HCT116 (cell line): ENCODE results near the gene CALML4. TPM values are rescaled to one million over a fixed set of nuclear protein-coding genes. Genes with fewer than 3 reads are reported as not detected.

Source experiments
- ATAC-seq: fragments of 200-7000 bp; cut with Tn5 transposase; 2 replicates; pipeline ENCODE4 v1.9.1; 2020; ENCODE audit warnings: mild to moderate bottlenecking, moderate library complexity
- BruUV-seq: library from RNA; stranded (reverse); fragments of 400-500 nt; replicated peaks from 2 replicates; lab custom pipeline; 2021; lab: Mats Ljungman, UMichigan
- CTCF ChIA-PET: fragments of 300-600 bp; sonication (Branson Sonifier 250); formaldehyde crosslinking; loops from one replicate; lab custom pipeline; 2021; ENCODE audit warnings: antibody characterized with exemption; lab: Charles Lee
- POLR2A ChIA-PET: fragments of 300-600, 350-600 bp; sonication (Branson Sonifier 250); formaldehyde crosslinking; loops from one replicate; lab custom pipeline; 2021; ENCODE audit warnings: antibody characterized with exemption; lab: Charles Lee
- RAD21 ChIA-PET, 2 experiments: fragments of 300-600 bp; sonication (Branson Sonifier 250); formaldehyde crosslinking; loops; one replicate each; lab custom pipeline; 2023; ENCODE audit warnings: low total read pairs in 2 of 2; ENCODE audit not compliant: uncharacterized antibody in 2 of 2, unreplicated experiment in 2 of 2, low non-redundant PET in 1 of 2; lab: Charles Lee
- DNase-seq: peaks from one replicate; pipeline ENCODE4 v3.0.0-alpha.2; 2010; ENCODE audit warnings: low read depth, low spot score
- H2AFZ ChIP-seq: fragments of 200-600 bp; shearing (Covaris generic), sonication (generic); 2 replicates; pipeline ENCODE4 v1.6.1; 2017; ENCODE audit warnings: low read depth, mixed run types, mixed read lengths, antibody characterized with exemption, low read length; ENCODE audit not compliant: poor library complexity, severe bottlenecking
- H3K27ac ChIP-seq: 2 replicates; pipeline ENCODE4 v1.5.1; 2012; ENCODE audit warnings: low read depth, low read length
- H3K27me3 ChIP-seq: fragments of 200-600 bp; sonication (generic); 2 replicates; pipeline ENCODE4 v1.6.1; 2016; ENCODE audit warnings: mixed run types, low read length, mixed read lengths; ENCODE audit not compliant: insufficient read depth
- H3K36me3 ChIP-seq, 2 experiments: fragments of 200-500 bp in 1 of 2; fragments of 200-600 bp in 1 of 2; sonication (Bioruptor generic) in 1 of 2; sonication (generic) in 1 of 2; 2 replicates each; pipeline versions ENCODE4 v1.5.1 to v1.6.1; 2014 to 2016; ENCODE audit warnings: low read length in 2 of 2, inconsistent platforms in 1 of 2, mixed read lengths in 1 of 2, mixed run types in 1 of 2; ENCODE audit not compliant: insufficient read depth in 2 of 2, control insufficient read depth in 1 of 2
- H3K4me1 ChIP-seq, 2 experiments: fragments of 200-600 bp in 1 of 2; sonication (generic) in 1 of 2; 2 replicates each; pipeline versions ENCODE4 v1.5.1 to v1.6.1; 2012 to 2017; ENCODE audit warnings: low read length in 2 of 2, inconsistent platforms in 1 of 2, mild to moderate bottlenecking in 1 of 2, mixed read lengths in 1 of 2, mixed run types in 1 of 2, moderate library complexity in 1 of 2; ENCODE audit not compliant: insufficient read depth in 2 of 2, control insufficient read depth in 1 of 2
- H3K4me2 ChIP-seq: fragments of 200-600 bp; sonication (generic); 2 replicates; pipeline ENCODE4 v1.6.1; 2017; ENCODE audit warnings: mixed run types, low read length, mixed read lengths
- H3K4me3 ChIP-seq, 2 experiments: fragments of 200-600 bp in 1 of 2; sonication (generic) in 1 of 2; replicated peaks in 1 of 2; 2 replicates each; pipeline ENCODE4 v1.5.1; 2011 to 2016; ENCODE audit warnings: low read length in 2 of 2, control low read depth in 1 of 2, low read depth in 1 of 2, mild to moderate bottlenecking in 1 of 2, mixed read lengths in 1 of 2, mixed run types in 1 of 2
- H3K79me2 ChIP-seq: fragments of 200-600 bp; sonication (generic); 2 replicates; pipeline ENCODE4 v1.6.1; 2017; ENCODE audit warnings: mild to moderate bottlenecking, mixed run types, low read length, moderate library complexity, mixed read lengths; ENCODE audit not compliant: insufficient read depth
- H3K9ac ChIP-seq: fragments of 200-600 bp; sonication (generic); 2 replicates; pipeline ENCODE4 v1.6.1; 2016; ENCODE audit warnings: low read length, mixed read lengths
- H3K9me2 ChIP-seq: fragments of 200-600 bp; sonication (generic), shearing (Covaris generic); 2 replicates; pipeline ENCODE4 v1.6.1; 2017; ENCODE audit warnings: mixed run types, mild to moderate bottlenecking, moderate library complexity; ENCODE audit not compliant: insufficient read depth
- H3K9me3 ChIP-seq, 2 experiments: fragments of 200-500 bp in 1 of 2; fragments of 200-600 bp in 1 of 2; sonication (Bioruptor generic) in 1 of 2; sonication (generic) in 1 of 2; 2 replicates each; pipeline ENCODE4 v1.6.1; 2014 to 2017; ENCODE audit warnings: low read length in 2 of 2, mixed read lengths in 2 of 2, inconsistent platforms in 1 of 2, low read depth in 1 of 2, mild to moderate bottlenecking in 1 of 2, mixed run types in 1 of 2, moderate library complexity in 1 of 2; ENCODE audit not compliant: control insufficient read depth in 1 of 2, insufficient read depth in 1 of 2
- H4K20me1 ChIP-seq: fragments of 200-600 bp; sonication (generic), shearing (Covaris generic); 2 replicates; pipeline ENCODE4 v1.6.1; 2017; ENCODE audit warnings: mixed run types, mild to moderate bottlenecking, moderate library complexity; ENCODE audit not compliant: insufficient read depth
- ATF3 ChIP-seq: IDR thresholded peaks from 2 replicates; pipeline ENCODE4 v1.6.1; 2012
- CBX3 ChIP-seq: IDR thresholded peaks from 2 replicates; pipeline ENCODE4 v1.6.1; 2012; ENCODE audit warnings: low read depth
- CEBPB ChIP-seq: IDR thresholded peaks from 2 replicates; pipeline ENCODE4 v1.6.1; 2012; ENCODE audit warnings: low read depth
- EZH2 ChIP-seq: fragments of 200-600 bp; sonication (generic); IDR thresholded peaks from 2 replicates; pipeline ENCODE4 v1.6.1; 2017; ENCODE audit warnings: antibody characterized with exemption, mixed run types
- EZH2phosphoT487 ChIP-seq: fragments of 200-600 bp; IDR thresholded peaks from 2 replicates; pipeline ENCODE4 v1.6.1; 2018; ENCODE audit warnings: antibody characterized with exemption, borderline replicate concordance
- FOSL1 ChIP-seq: IDR thresholded peaks from 2 replicates; pipeline ENCODE4 v1.6.1; 2012; ENCODE audit warnings: low read depth
- JUND ChIP-seq: IDR thresholded peaks from 2 replicates; pipeline ENCODE4 v1.6.1; 2012
- MAX ChIP-seq: IDR thresholded peaks from 2 replicates; pipeline ENCODE4 v1.6.1; 2012
- POLR2AphosphoS5 ChIP-seq: IDR thresholded peaks from 2 replicates; pipeline ENCODE4 v1.6.1; 2011; ENCODE audit warnings: mild to moderate bottlenecking, low read depth, low read length, moderate library complexity
- RAD21 ChIP-seq: IDR thresholded peaks from 2 replicates; pipeline ENCODE4 v1.6.1; 2012; ENCODE audit warnings: low read depth, mild to moderate bottlenecking
- REST ChIP-seq: IDR thresholded peaks from 2 replicates; pipeline ENCODE4 v1.6.1; 2012; ENCODE audit warnings: low read depth
- SIN3A ChIP-seq: IDR thresholded peaks from 2 replicates; pipeline ENCODE4 v1.6.1; 2012; ENCODE audit warnings: low read depth
- SRF ChIP-seq: IDR thresholded peaks from 2 replicates; pipeline ENCODE4 v1.6.1; 2012; ENCODE audit warnings: low read depth
- TCF7L2 ChIP-seq: IDR thresholded peaks from 2 replicates; pipeline ENCODE4 v1.7.0; 2011; ENCODE audit warnings: borderline replicate concordance, inconsistent platforms; ENCODE audit not compliant: insufficient read depth, insufficient read length; ENCODE audit errors: extremely low read depth
- YY1 ChIP-seq: IDR thresholded peaks from 2 replicates; pipeline ENCODE4 v1.6.1; 2011; ENCODE audit warnings: low read length, low read depth, moderate library complexity, mild to moderate bottlenecking; ENCODE audit not compliant: insufficient replicate concordance; ENCODE audit errors: extremely low read depth
- ZBTB33 ChIP-seq: IDR thresholded peaks from 2 replicates; pipeline ENCODE4 v1.6.1; 2011; ENCODE audit warnings: mild to moderate bottlenecking, low read length, moderate library complexity; ENCODE audit not compliant: insufficient replicate concordance; ENCODE audit errors: extremely low read depth
- ZFX ChIP-seq: fragments of 450-650 bp; IDR thresholded peaks from 2 replicates; pipeline ENCODE4 v1.6.1; 2017
- intact Hi-C: fragments of 100-400 bp; cut with micrococcal nuclease; formaldehyde crosslinking; loops from 2 replicates; pipeline ENCODE4 v1.10.0; 2022
- total RNA-seq: library from RNA; stranded (reverse); gene quantifications from one replicate; pipeline ENCODE4 v1.2.1, GENCODE V29; 2021; ENCODE audit not compliant: unreplicated experiment

Gene CALML4
- total RNA-seq, 1 experiment from 2014 or later = 8.5 TPM

- no peaks in the 10 kb centered on the region for H3K27me3 ChIP-seq
- H4K20me1 ChIP-seq = 0 out of 2 replicates have a peak, but pooled peaks cover 2% of the 10 kb centered on the region
- no peak overlapping the region for H3K4me2 ChIP-seq
- H3K9ac ChIP-seq = no peak overlapping the region
- ChIA-PET RAD21 (no interaction called here), CTCF (no interaction called here), POLR2A (no interaction called here)
- H3K4me1 ChIP-seq = no peaks in the 10 kb centered on the region
- no peaks in the 10 kb centered on the region for H3K79me2 ChIP-seq
- no peak overlapping the region for H2AFZ ChIP-seq
- no peak for ATAC-seq
- no peak overlapping the region for H3K27ac ChIP-seq
- no peak for DNase-seq
- TF ChIP-seq REST (no peak), CBX3 (no peak), YY1 (no peak), CEBPB (no peak), SIN3A (no peak), MAX (no peak), ZBTB33 (no peak), POLR2AphosphoS5 (no peak), SRF (no peak), EZH2 (no peak), FOSL1 (no peak), RAD21 (no peak), TCF7L2 (no peak), ATF3 (no peak), EZH2phosphoT487 (no peak), JUND (no peak), ZFX (no peak)
- H3K36me3 ChIP-seq = peaks cover 20 to 25% of the 10 kb centered on the region in 2 experiments; a peak in 3 of 4 replicates
- H3K9me2 ChIP-seq = no peaks in the 10 kb centered on the region
- no peak overlapping the region for H3K4me3 ChIP-seq
- no peaks in the 10 kb centered on the region for H3K9me3 ChIP-seq
- BruUV-seq = no TSS peak
- intact Hi-C loops = no loop called here
These were observed 21.4 kb downstream of the CALML4 start for GRCh38 chr15:68183616-68184315.
